ENCODE data around the gene B4GALT5.
"Not testable (repeated sequence)": the region's sequence is repeated elsewhere in the genome, so short reads cannot be mapped to it uniquely, and the experiment has no call there.

B4GALT5 gene

DNA sequence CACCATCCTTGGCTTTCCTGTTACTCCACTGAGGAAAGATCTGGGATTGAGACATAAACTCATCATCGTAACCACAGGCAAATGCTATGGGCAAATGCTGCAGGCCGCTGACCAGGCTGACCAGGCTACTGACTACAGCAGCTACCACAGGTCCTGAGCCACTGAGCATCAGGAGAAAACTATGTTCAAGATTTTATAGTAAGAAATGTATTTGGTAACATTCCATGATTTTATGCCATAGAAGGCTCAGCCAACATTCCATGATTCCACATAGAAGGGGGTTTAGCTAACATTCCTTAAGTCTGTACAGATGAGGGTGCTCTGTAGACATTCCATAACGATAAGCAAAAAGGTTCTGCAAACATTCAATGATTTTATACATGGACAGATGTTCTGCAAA, 16.1 kb upstream of the B4GALT5 start:
- DNase-seq = no peak

DNA sequence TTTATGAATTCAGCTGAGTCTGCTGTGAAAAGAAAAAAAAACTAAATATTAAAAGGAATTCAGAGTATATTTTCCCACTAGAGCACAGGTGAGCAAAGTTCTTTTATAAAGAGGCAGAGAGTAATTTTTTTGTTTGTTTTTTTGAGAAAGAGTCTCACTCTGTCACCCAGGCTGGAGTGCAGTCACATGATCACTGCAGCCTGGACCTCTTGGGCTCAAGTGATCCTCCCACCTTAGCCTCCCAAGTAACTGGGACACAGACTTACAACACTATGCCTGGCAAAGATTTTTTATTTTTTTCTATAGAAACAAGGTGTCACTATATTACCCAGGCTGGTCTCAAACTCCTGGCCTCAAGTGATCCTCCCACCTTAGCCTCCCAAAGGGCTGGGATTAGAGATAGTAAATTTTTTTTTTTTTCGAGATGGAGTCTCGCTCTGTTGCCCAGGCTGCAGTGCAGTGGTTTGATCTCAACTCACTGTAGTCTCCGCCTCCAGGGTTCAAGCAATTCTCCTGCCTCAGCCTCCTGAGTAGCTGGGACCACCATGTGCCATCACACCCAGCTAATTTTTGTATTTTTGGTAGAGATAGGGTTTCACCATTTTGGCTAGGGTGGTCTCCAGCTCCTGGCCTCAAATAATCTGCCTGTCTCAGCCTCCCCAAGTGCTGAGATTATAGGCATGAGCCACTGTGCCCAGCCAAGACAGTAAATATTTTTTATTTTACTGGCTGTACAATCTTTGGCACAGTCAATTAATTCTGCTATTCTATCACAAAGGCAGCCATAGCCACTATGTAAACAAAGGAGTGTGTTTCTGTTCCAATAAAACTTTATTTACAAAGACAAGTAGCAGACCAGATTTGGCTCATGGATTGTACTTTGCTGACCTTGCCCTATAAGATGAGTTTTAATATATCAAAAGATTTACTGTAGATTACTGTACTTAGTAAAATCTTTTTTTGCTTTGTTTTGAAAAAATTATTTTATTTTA, 14.5 kb upstream of the B4GALT5 start:
- no peak for DNase-seq

DNA sequence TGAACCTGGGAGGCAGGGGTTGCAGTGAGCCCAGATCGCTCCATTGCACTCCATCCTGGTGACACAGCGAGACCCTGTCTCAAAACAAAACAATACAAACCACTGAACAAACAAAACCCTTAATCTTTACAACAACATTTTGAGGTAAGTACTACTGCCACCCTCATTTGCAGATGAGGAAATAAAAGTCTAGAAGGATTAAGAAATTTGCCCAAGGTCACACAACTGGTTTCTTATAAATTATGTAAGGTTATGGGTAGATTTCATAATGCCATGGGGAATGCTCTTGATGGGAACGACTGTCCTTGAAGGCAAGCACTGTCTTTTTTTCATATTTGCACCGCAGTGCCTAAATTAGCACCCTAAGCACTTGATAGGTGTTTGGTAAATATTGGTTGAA, 13.8 kb upstream of the B4GALT5 start:
- DNase-seq = no peak

DNA sequence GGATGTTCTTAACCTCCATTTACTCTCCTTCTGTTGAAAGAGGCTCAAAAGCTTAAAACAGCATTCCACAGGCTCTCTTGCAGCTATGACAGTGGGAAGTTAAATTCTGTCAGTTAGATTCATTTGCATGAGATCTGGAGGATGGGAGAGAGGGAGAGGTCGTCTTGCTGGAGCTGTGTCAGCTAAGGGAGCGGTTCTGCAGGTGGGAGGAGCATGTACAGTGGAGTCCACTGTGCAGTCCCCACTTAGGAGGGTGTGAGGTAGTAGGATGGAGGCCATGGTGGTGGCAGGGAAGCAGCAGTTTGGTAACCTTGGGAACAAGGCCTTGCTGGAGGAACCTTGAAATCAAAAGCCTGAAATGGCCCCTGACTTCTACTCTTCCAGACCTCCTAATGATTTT, 12.0 kb upstream of the B4GALT5 start:
- DNase-seq = no peak

DNA sequence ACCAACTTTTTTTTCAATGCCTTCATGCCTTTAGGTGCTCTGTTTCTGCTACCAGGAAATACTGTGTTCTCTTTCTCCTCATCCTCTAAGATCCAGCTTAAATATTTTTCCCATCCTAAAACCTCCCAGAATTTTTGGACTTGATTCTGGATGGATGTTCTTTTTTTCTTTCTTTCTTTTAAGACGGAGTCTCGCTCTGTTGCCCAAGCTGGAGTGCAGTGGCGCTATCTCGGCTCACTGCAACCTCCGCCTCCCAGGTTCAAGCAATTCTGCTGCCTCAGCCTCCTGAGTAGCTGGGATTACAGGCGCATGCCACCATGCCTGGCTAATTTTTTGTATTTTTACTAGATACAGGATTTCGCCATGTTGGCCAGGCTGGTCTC, 11.5 kb upstream of the B4GALT5 start:
- DNase-seq = not testable (repeated sequence)

DNA sequence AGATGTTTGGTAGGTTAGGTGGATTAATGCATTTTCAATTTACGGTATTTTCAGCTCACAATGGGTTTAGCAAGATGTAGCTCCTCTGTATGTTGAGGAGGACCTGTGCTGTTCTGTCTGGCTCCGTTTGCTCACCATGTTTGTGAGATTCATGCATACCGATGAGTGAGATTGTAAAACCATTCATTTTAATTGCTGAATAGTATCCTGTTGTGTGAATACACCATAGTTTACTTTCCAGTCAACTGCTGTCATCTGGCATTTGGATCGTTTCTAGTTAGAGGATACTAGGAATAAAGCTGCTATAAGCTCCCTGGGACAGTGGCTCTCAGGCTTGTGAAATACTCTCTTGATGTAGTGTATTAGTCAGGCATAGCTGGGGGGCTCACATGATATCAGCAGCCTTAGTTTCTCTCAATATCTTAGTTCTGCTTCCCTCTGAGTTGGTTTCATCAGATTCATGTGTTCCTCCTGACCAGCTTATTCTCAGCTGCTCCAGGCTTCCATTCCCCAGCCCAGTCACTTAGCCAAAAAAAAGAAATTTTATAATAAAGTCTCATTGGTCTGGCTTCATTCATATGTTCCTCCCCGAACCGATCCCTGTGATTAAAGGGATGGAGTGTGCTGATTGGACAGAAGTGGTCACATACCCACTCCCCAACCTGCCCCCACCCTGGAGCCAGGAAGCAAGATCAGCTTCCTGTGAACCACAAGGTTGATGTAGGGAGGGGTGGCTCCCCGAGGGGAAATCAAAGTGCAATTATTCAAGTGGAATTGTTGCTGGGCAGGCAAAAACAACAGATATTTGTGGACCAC, 10.9 kb upstream of the B4GALT5 start:
- DNase-seq = peak; percentile 34 to 46

DNA sequence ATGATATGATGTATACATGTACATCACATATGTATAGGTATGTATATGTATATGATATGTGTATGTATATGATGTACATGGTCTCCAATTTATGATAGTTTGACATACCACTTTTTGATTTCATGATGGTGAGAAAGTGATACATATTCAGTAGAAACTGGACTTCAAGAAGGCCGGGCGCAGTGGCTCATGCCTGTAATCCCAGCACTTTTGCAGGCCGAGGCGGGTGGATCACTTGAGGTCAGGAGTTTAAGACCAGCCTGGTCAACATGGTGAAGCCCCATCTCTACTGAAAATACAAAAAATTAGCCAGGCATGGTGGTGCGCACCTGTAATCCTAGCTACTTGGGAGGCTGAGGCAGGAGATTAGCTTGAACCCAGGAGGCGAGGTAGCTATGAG, 10.1 kb upstream of the B4GALT5 start:
- not testable (repeated sequence) for DNase-seq

DNA sequence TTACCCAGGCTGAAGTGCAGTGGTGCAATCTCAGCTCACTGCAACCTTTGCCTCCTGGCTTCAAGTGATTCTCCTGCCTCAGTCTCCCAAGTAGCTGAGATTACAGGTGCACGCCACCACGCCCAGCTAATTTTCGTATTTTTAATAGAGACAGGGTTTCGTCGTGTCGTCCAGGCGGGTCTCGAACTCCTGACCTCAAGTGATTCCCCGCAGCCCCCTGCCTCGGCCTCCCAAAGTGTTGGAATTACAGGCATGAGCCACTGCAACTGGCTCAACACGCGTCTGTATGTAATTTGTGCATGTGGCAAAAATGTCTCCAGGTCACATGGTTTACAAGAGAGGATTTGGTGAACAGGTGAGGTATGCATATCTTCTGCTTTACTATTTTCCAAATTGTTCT, 7.6 kb upstream of the B4GALT5 start:
- not testable (repeated sequence) for DNase-seq

DNA sequence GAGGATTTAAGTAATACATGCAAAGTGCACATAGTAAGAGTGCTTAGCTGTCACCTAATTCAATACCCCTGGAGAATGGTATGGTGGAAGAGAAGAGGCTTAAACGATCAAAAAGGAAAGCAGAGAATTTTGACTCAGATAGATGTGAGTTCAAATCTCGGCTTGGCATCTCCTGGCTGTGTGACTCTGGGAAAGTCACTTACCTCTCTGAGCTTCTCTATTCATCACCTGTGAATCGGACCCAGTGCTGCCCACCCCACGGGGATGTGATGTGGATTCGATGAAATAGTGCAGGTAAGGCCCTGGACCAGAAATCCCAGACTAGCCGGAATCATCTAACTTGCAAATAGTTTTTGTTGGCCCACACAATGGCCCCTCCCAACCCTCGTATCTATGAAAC, 1.8 kb upstream of the B4GALT5 start:
- no peak for DNase-seq

DNA sequence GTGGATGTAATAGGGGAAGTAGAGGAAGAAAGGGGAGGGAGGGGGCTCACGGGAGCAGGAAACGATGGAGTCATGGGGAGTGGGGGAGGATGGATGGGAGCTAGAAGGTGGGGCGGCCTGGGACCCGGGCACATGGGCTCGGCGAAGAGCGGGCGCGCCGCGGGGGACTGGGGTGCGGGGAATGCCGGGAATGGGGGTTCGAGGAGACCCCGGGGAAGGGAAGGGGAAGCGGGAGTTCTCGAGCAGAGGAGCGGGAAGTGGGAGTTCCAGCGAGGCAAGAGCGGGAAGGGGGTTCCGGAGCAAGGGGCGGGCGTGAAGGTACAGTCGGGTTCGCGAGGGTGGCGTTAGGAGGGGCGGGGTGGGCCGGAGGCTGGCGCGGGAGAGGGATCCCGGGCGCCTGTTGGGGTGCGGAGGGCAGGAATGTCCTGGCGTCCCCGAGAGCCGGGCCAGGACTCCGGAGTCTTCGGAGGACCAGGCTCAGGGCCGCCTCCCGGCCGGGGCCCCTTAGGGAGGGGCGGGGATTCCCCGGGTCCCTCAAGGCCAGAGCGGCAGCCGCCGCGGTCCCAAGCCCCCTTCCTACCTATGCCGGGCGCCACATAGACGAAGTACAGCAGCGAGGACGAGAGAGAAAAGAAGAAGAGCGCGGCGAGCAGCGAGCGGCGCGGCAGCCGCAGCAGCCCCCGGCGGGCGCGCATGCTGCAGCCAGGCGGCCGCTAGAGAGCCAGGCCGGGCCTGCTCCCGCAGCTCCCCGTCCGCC, 504 bp downstream of the B4GALT5 start:
- DNase-seq = peak; percentile 18 to 45

DNA sequence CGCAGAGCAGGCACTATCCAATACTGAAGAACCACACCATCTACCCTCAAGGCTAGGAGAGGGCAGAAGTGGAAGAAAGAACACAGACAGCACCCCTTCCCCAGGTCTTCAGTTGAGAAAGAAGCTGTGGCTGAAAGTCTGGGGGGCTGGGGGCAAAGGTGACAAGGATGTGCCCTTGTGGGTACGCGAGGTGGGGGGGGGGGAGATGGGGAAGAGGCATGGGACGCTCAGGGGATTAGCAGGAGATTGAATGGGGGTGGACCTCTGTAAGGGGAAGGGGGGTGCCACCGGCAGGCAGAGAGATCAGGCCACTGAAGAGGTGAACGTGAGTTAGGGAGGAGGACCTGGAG, 1.1 kb downstream of the B4GALT5 start:
- no peak for DNase-seq

DNA sequence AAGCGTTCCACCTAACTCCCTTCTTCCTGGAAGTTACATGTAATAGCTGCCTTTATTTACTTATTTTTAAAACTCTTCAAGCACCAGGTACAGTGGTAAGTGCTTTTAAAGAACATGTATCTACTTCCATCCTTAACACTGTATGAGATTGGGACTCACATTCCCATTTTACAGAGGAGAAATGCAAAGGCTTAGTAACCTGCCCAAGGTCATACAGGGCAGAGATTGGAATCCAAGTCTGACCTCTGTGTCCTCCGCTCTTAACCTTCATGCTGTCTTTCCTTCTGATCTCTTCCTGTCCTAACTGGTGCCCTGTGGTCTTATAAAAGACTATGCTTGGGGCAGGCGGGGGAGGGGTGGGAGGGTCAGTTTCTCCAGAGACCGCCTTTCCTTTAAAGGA, 1.6 kb downstream of the B4GALT5 start:
- DNase-seq = no peak

DNA sequence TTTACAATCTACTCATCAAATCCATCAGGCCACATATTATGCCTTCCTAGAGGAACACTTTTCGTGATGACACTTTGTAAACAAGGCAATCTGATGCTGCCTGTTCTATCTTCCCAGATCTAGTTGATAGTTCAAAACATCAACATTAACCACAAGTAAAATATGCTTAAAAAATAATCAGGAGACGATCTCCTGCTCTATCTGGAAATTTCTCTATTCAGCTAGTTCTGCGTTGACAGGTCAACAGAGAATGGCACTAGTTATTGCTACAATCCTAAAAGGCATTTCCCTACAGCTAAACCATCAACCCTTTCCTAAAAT, 2.1 kb downstream of the B4GALT5 start:
- no peak for DNase-seq

DNA sequence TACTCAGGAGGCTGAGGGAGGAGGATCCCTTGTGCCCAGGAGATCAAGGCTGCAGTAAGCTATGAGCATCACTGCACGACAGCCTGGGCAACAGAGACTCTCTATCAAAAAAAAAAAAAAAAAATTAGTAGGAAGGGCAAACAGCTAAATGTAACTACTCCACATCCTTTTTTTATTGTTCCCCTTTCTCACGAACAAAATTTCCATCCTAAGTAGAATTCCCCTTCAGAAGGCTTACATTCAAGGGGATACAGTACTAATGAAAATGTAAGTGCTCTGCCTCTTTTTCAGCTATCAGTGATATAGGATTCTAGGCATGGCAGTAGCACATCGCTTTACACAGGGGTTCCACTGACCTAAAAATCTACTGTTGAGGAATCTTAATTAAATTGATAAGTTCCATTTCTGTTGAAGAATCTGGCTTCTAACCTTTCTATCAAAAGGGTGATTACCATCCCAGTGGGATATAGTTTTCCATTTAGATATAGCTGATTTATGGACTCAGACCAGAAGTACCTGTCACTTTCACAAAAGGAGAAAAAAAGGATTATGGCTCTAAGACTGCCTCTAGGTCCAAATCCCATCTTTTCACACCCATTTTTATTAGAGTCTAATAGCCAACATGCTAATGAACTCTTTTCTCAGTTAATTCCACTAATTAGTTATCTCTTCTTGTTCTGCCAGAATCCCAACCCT, 2.6 kb downstream of the B4GALT5 start:
- no peak for DNase-seq

DNA sequence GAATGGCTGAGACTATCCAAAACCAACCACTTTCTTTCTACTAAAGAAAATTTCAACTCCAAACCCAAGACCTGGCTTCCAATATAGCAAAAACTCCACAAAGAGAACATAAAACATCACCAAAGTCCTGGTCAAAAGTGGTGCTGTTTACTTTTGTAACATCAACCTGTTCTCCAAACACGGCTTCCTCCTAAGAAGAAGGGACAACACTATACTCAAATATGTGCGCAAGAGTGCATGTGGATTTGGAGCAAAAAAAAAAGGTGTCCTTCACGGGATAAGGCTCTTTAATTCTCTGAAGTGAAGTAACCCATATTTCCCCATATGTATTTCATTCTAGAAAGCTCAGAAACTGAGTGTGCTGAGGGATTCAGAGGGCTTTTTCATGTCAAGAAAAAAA, 6.6 kb downstream of the B4GALT5 start:
- no peak for DNase-seq

DNA sequence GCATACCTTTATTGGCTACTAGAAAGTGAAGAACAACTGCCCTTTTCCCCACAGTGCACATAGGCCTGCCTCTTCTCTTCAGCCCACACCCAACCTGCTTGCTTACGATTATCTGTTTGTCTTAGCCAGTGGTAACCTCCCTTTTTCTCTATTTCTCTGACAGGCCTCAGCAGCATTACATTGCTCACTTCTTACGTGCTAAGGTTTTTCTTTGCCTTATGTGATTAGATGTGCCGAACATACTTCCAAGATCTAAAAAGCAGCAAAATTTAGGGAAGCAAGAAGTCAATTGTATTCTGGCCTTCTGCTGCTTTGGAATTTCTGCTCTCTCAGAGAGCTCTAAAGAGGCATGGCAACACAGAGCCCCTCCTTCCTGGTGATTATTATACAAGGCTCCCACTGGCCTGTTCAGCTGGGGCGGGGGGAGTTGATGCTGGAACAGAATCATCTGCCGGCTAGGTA, 7.0 kb downstream of the B4GALT5 start:
- DNase-seq = no peak

DNA sequence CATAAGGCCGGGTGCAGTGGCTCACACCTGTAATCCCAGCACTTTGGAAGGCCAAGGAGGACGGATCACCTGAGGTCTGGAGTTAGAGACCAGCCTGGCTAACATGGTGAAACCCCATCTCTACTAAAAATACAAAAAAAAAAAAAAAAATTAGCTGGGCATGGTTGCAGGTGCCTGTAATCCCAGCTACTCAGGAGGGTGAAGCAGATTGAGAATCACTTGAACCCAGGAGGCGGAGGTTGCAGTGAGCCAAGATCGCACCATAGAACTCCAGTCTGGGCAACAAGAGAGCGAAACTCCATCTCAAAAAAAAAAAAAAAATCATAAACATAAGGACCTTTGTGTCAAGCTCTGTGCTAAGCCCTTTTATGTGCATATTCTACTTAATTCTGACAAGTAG, 7.8 kb downstream of the B4GALT5 start:
- not testable (repeated sequence) for DNase-seq

DNA sequence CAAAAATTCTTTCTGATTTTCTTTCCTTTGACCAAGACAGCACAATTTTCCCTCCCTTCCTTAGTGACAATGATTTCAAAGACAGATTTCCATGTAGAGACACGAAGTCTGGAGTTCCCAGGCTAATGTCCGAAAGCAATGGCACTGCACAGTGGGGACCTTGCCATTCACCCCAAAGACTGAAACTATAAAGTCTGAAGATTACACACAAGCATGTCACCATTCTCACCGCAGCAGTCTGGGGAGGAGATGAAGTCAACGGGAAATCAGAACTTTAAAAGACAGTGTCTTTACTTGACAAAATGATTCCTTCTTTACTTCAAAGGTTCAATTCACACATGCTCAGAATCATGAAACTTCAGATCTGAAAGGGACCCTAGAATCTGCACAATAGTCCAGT, 8.3 kb downstream of the B4GALT5 start:
- DNase-seq = peak in 1 of 2 donors; percentile 27

DNA sequence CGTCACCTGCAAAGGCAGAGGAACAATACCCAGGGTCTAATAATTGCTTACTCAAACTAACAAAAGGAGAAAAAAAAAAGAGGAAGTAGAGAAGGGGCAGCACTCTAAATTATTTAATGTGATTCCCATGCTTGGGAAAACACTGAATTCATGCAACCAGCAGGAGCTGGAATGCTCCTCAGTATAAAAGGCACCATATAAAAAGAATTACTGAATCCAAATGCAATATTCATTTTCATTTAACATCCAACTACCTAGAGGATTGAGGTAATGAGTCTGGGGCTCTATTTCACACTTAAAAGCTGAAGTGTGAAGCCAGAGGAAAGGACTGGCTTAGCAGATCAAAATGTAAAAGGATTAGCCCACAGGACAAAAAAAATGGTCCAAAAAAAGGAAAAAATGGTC, 8.7 kb downstream of the B4GALT5 start:
- DNase-seq = no peak

DNA sequence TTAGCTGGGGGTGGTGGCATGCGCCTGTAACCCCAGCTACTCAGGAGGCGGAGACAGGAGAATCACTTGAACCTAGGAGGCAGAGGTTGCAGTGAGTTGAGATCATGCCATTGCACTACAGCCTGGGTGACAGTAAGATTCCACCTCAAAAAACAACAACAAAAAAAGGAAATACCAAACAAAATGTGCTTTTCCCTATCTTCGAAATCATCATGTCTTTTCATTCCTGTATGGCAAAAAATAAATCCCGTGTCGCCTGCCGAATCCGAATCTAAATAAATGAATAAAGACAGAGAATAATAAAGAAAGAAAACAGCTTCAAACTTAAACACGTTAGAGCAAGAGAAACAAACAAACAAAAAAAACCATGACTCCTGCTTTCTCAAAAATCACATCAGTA, 11.8 kb downstream of the B4GALT5 start:
- no peak for DNase-seq

DNA sequence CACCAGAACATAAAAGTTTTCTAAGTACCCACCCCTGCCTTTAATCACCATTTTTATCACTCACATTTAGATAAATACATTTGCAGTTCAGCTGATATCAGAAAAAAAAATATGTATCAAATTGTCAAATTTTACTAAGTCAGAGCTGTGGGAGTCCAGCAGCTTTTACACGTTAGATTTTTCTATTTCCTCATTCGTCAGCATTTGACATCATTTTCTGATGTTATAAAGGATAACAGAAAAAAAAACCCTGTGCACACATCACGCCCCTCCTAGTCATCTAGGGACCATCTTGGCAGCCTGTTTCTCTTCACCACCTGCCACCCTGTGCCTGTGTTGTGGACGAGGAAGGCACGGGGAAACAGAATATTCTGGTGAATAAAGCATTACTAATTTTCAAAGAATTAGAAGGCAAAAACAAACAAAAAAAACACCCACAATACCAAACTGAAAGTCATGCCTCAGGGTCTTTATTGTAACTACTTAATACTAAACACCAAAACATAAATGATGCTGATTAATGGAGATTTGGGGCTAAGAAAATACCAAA, 12.4 kb downstream of the B4GALT5 start:
- peak in 1 of 2 donors; percentile 25 for DNase-seq
